IMR-90 (cell line): Measurements from ENCODE around the gene NLE1. TPM values are rescaled to one million over a fixed set of nuclear protein-coding genes. Genes with fewer than 3 reads are reported as not detected.

Experiments used
- ATAC-seq: fragments of 200-7000 bp; cut with Tn5 transposase; 2 replicates; pipeline ENCODE4 v1.9.1; 2020; ENCODE audit warnings: low read depth, mild to moderate bottlenecking, moderate library complexity
- BruUV-seq: library from RNA; stranded (reverse); fragments of 400-500 nt; replicated peaks from 2 replicates; lab custom pipeline; 2021; lab: Mats Ljungman, UMichigan
- CTCF ChIA-PET: fragments of 300-600 bp; formaldehyde crosslinking; extraction: SDS; loops from one replicate; lab custom pipeline; 2021; ENCODE audit warnings: antibody characterized with exemption; lab: Yijun Ruan, JAX
- POLR2A ChIA-PET: fragments of 300-600 bp; sonication (Branson Sonifier 250); formaldehyde crosslinking; loops from one replicate; lab custom pipeline; 2022; ENCODE audit warnings: antibody characterized with exemption; ENCODE audit not compliant: unreplicated experiment; lab: Charles Lee
- DNase-seq: peaks from one replicate; pipeline ENCODE4 v3.0.0; 2013
- H2AFZ ChIP-seq: replicated peaks from 2 replicates; pipeline ENCODE3; 2013; ENCODE audit warnings: low read length, mild to moderate bottlenecking; ENCODE audit not compliant: poor library complexity
- H2AK5ac ChIP-seq: 2 replicates; pipeline ENCODE4 v1.6.1; 2013; ENCODE audit warnings: low read depth, low read length, inconsistent platforms
- H2AK9ac ChIP-seq: replicated peaks from 2 replicates; pipeline ENCODE3; 2013; ENCODE audit warnings: mild to moderate bottlenecking, low read depth, low read length, moderate library complexity; ENCODE audit not compliant: poor library complexity
- H2BK120ac ChIP-seq: 2 replicates; pipeline ENCODE4 v1.6.1; 2013; ENCODE audit warnings: low read depth, low read length, inconsistent platforms
- H2BK15ac ChIP-seq: 3 replicates; pipeline ENCODE4 v1.6.1; 2013; ENCODE audit warnings: low read depth, low read length, inconsistent platforms
- H2BK20ac ChIP-seq: 2 replicates; pipeline ENCODE4 v1.6.1; 2013; ENCODE audit warnings: low read depth, mild to moderate bottlenecking, inconsistent platforms, low read length, moderate library complexity
- H2BK5ac ChIP-seq: 2 replicates; pipeline ENCODE4 v1.6.1; 2013; ENCODE audit warnings: mild to moderate bottlenecking, low read depth, low read length, inconsistent platforms; ENCODE audit not compliant: poor library complexity, severe bottlenecking
- H3K14ac ChIP-seq: replicated peaks from 2 replicates; pipeline ENCODE4 v1.6.1; 2013; ENCODE audit warnings: low read depth, low read length, inconsistent platforms
- H3K18ac ChIP-seq: 2 replicates; pipeline ENCODE4 v1.6.1; 2013; ENCODE audit warnings: low read depth, low read length, control low read depth
- H3K23ac ChIP-seq: 2 replicates; pipeline ENCODE4 v1.6.1; 2013; ENCODE audit warnings: low read depth, low read length, inconsistent platforms
- H3K27ac ChIP-seq: 2 replicates; pipeline ENCODE4 v1.5.1; 2013; ENCODE audit warnings: mild to moderate bottlenecking, control low read depth, low read length; ENCODE audit not compliant: insufficient read depth
- H3K27me3 ChIP-seq: 2 replicates; pipeline ENCODE4 v1.6.1; 2013; ENCODE audit warnings: low read length; ENCODE audit not compliant: control insufficient read depth, insufficient read depth
- H3K36me3 ChIP-seq: 2 replicates; pipeline ENCODE4 v1.6.1; 2013; ENCODE audit warnings: low read length, mixed read lengths; ENCODE audit not compliant: control insufficient read depth, insufficient read depth
- H3K4ac ChIP-seq: 2 replicates; pipeline ENCODE4 v1.6.1; 2013; ENCODE audit warnings: low read depth, low read length, inconsistent platforms
- H3K4me1 ChIP-seq: 2 replicates; pipeline ENCODE4 v1.6.1; 2013; ENCODE audit warnings: low read length, mixed read lengths; ENCODE audit not compliant: control insufficient read depth, insufficient read depth
- H3K4me2 ChIP-seq: 2 replicates; pipeline ENCODE4 v1.6.1; 2013; ENCODE audit warnings: low read depth, mild to moderate bottlenecking, control low read depth, low read length, moderate library complexity
- H3K4me3 ChIP-seq: 2 replicates; pipeline ENCODE4 v1.5.1; 2013; ENCODE audit warnings: low read depth, mild to moderate bottlenecking, control low read depth, low read length, moderate library complexity; ENCODE audit not compliant: insufficient read depth
- H3K56ac ChIP-seq: 2 replicates; pipeline ENCODE4 v1.6.1; 2013; ENCODE audit warnings: low read length, inconsistent platforms; ENCODE audit not compliant: insufficient read depth; ENCODE audit errors: extremely low read depth
- H3K79me1 ChIP-seq, 2 experiments: 2 replicates each; pipeline ENCODE4 v1.6.1; 2013; ENCODE audit warnings: low read length in 2 of 2, inconsistent platforms in 1 of 2, low read depth in 1 of 2
- H3K9ac ChIP-seq: 2 replicates; pipeline ENCODE4 v1.6.1; 2013; ENCODE audit warnings: low read depth, low read length, control low read depth
- H3K9me1 ChIP-seq: 2 replicates; pipeline ENCODE4 v1.6.1; 2013; ENCODE audit warnings: low read length, inconsistent platforms; ENCODE audit not compliant: insufficient read depth
- H3K9me3 ChIP-seq: 2 replicates; pipeline ENCODE4 v1.6.1; 2013; ENCODE audit warnings: low read length; ENCODE audit not compliant: control insufficient read depth, insufficient read depth
- H4K20me1 ChIP-seq: 2 replicates; pipeline ENCODE4 v1.6.1; 2013; ENCODE audit warnings: low read length, inconsistent platforms; ENCODE audit not compliant: insufficient read depth
- H4K5ac ChIP-seq: 2 replicates; pipeline ENCODE4 v1.6.1; 2013; ENCODE audit warnings: mild to moderate bottlenecking, low read depth, low read length, control low read depth
- H4K8ac ChIP-seq, 2 experiments: 2 replicates each; pipeline ENCODE4 v1.6.1; 2013; ENCODE audit warnings: low read depth in 2 of 2, low read length in 2 of 2, control low read depth in 1 of 2, inconsistent platforms in 1 of 2
- H4K91ac ChIP-seq: 2 replicates; pipeline ENCODE4 v1.6.1; 2013; ENCODE audit warnings: low read depth, low read length, inconsistent platforms; ENCODE audit not compliant: insufficient read depth
- BHLHE40 ChIP-seq: fragments of 150-350 bp; IDR thresholded peaks from 2 replicates; pipeline ENCODE4 v1.6.1; 2016; ENCODE audit warnings: mild to moderate bottlenecking, low read depth, low read length
- CEBPB ChIP-seq: IDR thresholded peaks from 2 replicates; pipeline ENCODE4 v1.6.1; 2012; ENCODE audit warnings: low read depth, low read length, improper control_type of control experiment
- CHD1 ChIP-seq: IDR thresholded peaks from 2 replicates; pipeline ENCODE4 v1.6.1; 2012; ENCODE audit warnings: low read depth, low read length, improper control_type of control experiment
- FOS ChIP-seq: fragments of 150-350 bp; IDR thresholded peaks from 2 replicates; pipeline ENCODE4 v1.6.1; 2016; ENCODE audit warnings: low read depth, low read length
- MAFK ChIP-seq: IDR thresholded peaks from 2 replicates; pipeline ENCODE4 v1.6.1; 2012; ENCODE audit warnings: low read depth, low read length, improper control_type of control experiment
- MAZ ChIP-seq: IDR thresholded peaks from 2 replicates; pipeline ENCODE4 v1.6.1; 2012; ENCODE audit warnings: low read depth, mild to moderate bottlenecking, low read length, improper control_type of control experiment, moderate library complexity, borderline replicate concordance
- MXI1 ChIP-seq: IDR thresholded peaks from 2 replicates; pipeline ENCODE4 v1.6.1; 2012; ENCODE audit warnings: low read depth, mild to moderate bottlenecking, low read length, moderate library complexity, borderline replicate concordance
- NFE2L2 ChIP-seq: fragments of 150-350 bp; IDR thresholded peaks from 2 replicates; pipeline ENCODE4 v1.6.1; 2016; ENCODE audit warnings: low read depth, mild to moderate bottlenecking, low read length
- POLR2A ChIP-seq: IDR thresholded peaks from 2 replicates; pipeline ENCODE4 v1.6.1; 2012; ENCODE audit warnings: mild to moderate bottlenecking, low read depth, low read length
- RAD21 ChIP-seq: IDR thresholded peaks from 2 replicates; pipeline ENCODE4 v1.6.1; 2012; ENCODE audit warnings: low read length, improper control_type of control experiment
- RCOR1 ChIP-seq: IDR thresholded peaks from 2 replicates; pipeline ENCODE4 v1.6.1; 2012; ENCODE audit warnings: mild to moderate bottlenecking, low read length, improper control_type of control experiment; ENCODE audit not compliant: insufficient replicate concordance
- RFX5 ChIP-seq: IDR thresholded peaks from 2 replicates; pipeline ENCODE4 v1.8.0; 2012; ENCODE audit warnings: low read depth, mild to moderate bottlenecking, low read length, moderate library complexity
- SMC3 ChIP-seq: fragments of 150-350 bp; IDR thresholded peaks from 2 replicates; pipeline ENCODE4 v1.6.1; 2016; ENCODE audit warnings: low read depth, mild to moderate bottlenecking, antibody characterized with exemption, low read length, moderate library complexity
- WGBS, 2 experiments: methylation state at CpG; one replicate each; pipeline versions ENCODE4 v1.1.5 to v1.1.7; 2013; ENCODE audit warnings: missing lambda C conversion rate in 2 of 2; ENCODE audit not compliant: insufficient read length in 1 of 2; ENCODE audit errors: extremely low coverage in 2 of 2; 5-methylcytosine and 5-hydroxymethylcytosine counted together
- dilution Hi-C: fragments of 300-500 bp; cut with HindIII; formaldehyde crosslinking; loops from one replicate; pipeline ENCODE4 v1.14.3; 2018; ENCODE audit warnings: low sequenced_read_pairs; ENCODE audit not compliant: unreplicated experiment
- in situ Hi-C: fragments of 300-500 bp; cut with MboI; formaldehyde crosslinking; loops from 3 replicates; pipeline ENCODE4 v1.14.3; 2019; ENCODE audit warnings: low sequenced_read_pairs, inconsistent platforms, mixed read lengths
- intact Hi-C: fragments of 100-400 bp; cut with micrococcal nuclease; formaldehyde crosslinking; loops from 2 replicates; pipeline ENCODE4 v1.10.0; 2022
- polyA plus RNA-seq, 3 experiments: library from polyadenylated mRNA; depleted of rRNA; stranded (reverse); fragments of >200 nt; gene quantifications; 2 replicates each; pipeline ENCODE4 v1.2.3, GENCODE V29; 2012; ENCODE audit warnings: low replicate concordance in 1 of 3
- total RNA-seq: library from RNA; depleted of rRNA; stranded (reverse); fragments of >200 nt; gene quantifications from 2 replicates; pipeline ENCODE4 v1.2.3, GENCODE V29; 2012
- TF ChIP-seq, protein P1 (sequence below): conservative IDR thresholded peaks from 2 replicates; pipeline ENCODE4 v1.5.1; 2012; ENCODE audit warnings: mild to moderate bottlenecking, low read depth, low read length, improper control_type of control experiment
- TF ChIP-seq, protein P2 (sequence below): fragments of 150-350 bp; IDR thresholded peaks from 2 replicates; pipeline ENCODE4 v1.6.1; 2016; ENCODE audit warnings: low read depth, mild to moderate bottlenecking, low read length, moderate library complexity, borderline replicate concordance
- TF ChIP-seq, protein P3 (sequence below): fragments of 150-350 bp; IDR thresholded peaks from 2 replicates; pipeline ENCODE4 v1.6.1; 2017; ENCODE audit warnings: mild to moderate bottlenecking, antibody characterized with exemption, low read length, low read depth

The NLE1 gene
- total and polyA plus RNA-seq, 2 of the 4 experiments (the other 2 are of a cell fraction) = 18.6 to 23.7 TPM

DNA sequence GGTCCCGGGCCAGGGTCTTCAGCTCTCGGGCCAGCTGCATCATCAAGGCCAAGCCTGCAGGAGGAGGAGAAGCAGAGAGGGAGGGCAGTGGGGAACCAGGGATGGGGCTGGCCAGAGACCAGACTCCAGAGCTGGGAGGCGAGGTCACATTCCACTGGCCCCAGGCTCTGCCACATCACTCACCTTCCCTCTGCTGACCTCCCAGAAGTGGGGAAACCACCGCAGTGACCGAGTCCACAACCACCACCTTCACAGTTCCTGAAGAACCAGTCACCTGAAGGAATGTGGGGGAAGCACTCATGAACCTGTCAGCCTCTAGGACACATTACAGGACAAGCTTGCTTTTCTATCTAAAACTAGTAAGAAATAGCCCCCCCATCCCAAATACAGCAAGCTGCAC lies 38.8 kb downstream of the NLE1 start:
- DNase-seq (no peak), ATAC-seq (no peak)
- Histone ChIP-seq H2AK9ac (peak overlapping the region; percentile 10), H3K4me1 (no peaks in the 10 kb centered on the region), H2AFZ (no peak overlapping the region), H3K18ac (no peak overlapping the region), H3K4me2 (no peak overlapping the region), H3K36me3 (peaks cover 46% of the 10 kb centered on the region), H2BK120ac (no peak overlapping the region), H3K9me3 (no peaks in the 10 kb centered on the region), H3K9me1 (no peaks in the 10 kb centered on the region), H2BK20ac (no peak overlapping the region), H3K23ac (no peak overlapping the region), H3K56ac (no peak overlapping the region), H3K4ac (no peak overlapping the region), H4K91ac (no peak overlapping the region), H3K27ac (no peak overlapping the region), H2BK15ac (no peak overlapping the region), H4K5ac (no peak overlapping the region), H3K9ac (no peak overlapping the region), H2BK5ac (no peak overlapping the region), H3K27me3 (no peaks in the 10 kb centered on the region), H3K4me3 (no peak overlapping the region), H2AK5ac (no peak overlapping the region), H4K8ac (no peak overlapping the region), H3K14ac (no peak overlapping the region), H4K20me1 (no peaks in the 10 kb centered on the region), H3K79me1 (peaks cover 3 to 7% of the 10 kb centered on the region in 2 experiments; a peak in 3 of 4 replicates)
- CTCF ChIA-PET = no interaction called here
- WGBS, 2 experiments = no CpG with 5 or more reads among the region's 5 CpGs
- BruUV-seq = no TSS peak
- no peak for TF ChIP-seq POLR2A
- TF ChIP-seq MAFK = no peak
- no peak for TF ChIP-seq CHD1
- TF ChIP-seq RFX5 = no peak
- TF ChIP-seq MAZ = no peak
- TF ChIP-seq CEBPB = no peak
- TF ChIP-seq MXI1 = no peak
- no peak for TF ChIP-seq RAD21
- TF ChIP-seq RCOR1 = no peak
- TF ChIP-seq, protein P1, sequence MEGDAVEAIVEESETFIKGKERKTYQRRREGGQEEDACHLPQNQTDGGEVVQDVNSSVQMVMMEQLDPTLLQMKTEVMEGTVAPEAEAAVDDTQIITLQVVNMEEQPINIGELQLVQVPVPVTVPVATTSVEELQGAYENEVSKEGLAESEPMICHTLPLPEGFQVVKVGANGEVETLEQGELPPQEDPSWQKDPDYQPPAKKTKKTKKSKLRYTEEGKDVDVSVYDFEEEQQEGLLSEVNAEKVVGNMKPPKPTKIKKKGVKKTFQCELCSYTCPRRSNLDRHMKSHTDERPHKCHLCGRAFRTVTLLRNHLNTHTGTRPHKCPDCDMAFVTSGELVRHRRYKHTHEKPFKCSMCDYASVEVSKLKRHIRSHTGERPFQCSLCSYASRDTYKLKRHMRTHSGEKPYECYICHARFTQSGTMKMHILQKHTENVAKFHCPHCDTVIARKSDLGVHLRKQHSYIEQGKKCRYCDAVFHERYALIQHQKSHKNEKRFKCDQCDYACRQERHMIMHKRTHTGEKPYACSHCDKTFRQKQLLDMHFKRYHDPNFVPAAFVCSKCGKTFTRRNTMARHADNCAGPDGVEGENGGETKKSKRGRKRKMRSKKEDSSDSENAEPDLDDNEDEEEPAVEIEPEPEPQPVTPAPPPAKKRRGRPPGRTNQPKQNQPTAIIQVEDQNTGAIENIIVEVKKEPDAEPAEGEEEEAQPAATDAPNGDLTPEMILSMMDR = no peak
- TF ChIP-seq NFE2L2 = no peak
- no peak for TF ChIP-seq BHLHE40
- TF ChIP-seq, protein P2, sequence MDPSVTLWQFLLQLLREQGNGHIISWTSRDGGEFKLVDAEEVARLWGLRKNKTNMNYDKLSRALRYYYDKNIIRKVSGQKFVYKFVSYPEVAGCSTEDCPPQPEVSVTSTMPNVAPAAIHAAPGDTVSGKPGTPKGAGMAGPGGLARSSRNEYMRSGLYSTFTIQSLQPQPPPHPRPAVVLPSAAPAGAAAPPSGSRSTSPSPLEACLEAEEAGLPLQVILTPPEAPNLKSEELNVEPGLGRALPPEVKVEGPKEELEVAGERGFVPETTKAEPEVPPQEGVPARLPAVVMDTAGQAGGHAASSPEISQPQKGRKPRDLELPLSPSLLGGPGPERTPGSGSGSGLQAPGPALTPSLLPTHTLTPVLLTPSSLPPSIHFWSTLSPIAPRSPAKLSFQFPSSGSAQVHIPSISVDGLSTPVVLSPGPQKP = no peak
- TF ChIP-seq SMC3 = no peak
- TF ChIP-seq FOS = no peak
- TF ChIP-seq, protein P3, sequence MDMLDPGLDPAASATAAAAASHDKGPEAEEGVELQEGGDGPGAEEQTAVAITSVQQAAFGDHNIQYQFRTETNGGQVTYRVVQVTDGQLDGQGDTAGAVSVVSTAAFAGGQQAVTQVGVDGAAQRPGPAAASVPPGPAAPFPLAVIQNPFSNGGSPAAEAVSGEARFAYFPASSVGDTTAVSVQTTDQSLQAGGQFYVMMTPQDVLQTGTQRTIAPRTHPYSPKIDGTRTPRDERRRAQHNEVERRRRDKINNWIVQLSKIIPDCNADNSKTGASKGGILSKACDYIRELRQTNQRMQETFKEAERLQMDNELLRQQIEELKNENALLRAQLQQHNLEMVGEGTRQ = no peak
- POLR2A ChIA-PET = no interaction called here
- in situ Hi-C loops = loop anchor here (25.0 kb wide), 2 partner anchors 466 to 841 kb away; partner anchors contain the start of genes CCL2 and CCL7
- intact Hi-C loops = no loop called here
- dilution Hi-C loops = no loop called here
